ENCODE measurements around the gene PPP1R14B.
"Not testable (repeated sequence)": the region's sequence is repeated elsewhere in the genome, so short reads cannot be mapped to it uniquely, and the experiment has no call there.

The PPP1R14B gene

DNA sequence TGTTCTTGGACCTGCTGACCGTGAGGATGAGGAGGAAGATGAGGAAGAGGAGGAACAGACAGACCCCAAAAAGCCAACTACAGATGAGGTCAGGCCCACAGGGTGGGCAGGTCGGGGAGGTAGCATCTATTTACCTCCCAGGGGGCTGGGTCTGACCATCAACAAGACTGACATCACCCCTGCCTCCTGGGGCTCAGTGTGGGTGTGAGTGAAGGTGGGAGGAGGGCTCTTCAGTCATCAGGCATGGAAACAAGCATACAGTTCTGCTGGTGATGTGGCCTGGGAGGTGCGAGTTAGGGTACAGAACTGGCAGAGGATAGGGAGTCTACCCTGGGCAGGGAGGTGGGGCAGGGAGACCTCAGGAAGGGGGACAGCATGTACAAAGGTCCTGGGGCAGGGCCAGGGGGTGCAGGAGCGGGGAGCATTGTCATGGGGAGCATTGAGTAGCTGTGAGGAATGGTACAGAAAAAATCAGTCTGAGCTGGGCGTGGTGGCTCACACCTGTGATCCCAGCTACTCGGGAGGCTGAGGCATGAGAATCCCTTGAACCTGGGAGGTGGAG, 13.5 kb upstream of the PPP1R14B start:
- no peak for DNase-seq

DNA sequence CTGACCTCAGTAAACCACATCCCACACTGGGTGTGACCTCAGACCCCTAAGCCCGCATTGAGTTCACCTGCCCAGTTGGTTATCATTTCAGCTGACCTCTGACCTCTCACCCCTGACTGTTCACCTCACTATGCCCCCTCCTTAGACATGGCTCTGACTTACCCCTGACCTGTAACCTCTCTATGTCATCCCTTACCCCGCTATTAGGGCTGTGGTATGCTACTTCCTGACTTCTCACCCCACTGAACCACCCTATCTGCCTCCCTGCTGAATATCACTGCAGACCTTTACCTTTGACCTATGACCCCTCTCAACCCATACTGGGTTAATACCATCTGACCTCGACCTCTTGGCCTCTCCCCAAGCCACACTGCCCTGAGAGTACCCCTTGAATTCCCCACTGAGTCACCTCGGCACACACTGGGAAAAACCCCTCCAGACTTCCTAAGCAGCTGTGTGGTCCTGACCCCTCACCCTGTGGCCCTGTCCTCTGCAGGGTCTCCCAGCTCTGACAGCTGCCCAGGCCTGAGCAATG, 12.9 kb upstream of the PPP1R14B start:
- DNase-seq = no peak

DNA sequence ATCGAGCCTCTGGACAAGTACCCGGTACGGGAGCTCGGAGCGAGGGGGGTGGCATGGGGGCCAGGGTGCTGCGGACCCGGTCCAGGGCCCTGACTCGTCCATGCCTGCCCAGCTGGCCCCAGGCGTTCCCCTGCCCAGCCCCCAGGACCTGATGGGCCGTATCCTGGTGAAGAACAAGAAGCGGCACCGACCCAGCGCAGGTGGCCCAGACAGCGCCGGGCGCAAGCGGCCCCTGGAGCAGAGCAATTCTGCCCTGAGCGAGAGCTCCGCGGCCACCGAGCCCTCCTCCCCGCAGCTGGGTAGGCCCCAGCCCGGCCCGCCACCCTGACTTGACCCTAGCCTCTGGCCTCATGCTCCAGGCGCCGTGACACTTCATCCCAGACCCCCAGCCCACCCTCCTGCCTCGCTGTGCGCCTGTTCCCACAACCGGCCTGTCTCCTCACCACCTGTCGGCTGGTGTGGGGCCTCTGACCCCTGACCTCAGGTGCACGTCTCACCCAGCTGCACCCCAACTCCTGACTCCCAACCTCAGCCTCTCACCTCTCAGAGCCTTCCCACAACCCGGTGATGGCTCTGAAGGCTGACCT, 12.3 kb upstream of the PPP1R14B start:
- DNase-seq = no peak

DNA sequence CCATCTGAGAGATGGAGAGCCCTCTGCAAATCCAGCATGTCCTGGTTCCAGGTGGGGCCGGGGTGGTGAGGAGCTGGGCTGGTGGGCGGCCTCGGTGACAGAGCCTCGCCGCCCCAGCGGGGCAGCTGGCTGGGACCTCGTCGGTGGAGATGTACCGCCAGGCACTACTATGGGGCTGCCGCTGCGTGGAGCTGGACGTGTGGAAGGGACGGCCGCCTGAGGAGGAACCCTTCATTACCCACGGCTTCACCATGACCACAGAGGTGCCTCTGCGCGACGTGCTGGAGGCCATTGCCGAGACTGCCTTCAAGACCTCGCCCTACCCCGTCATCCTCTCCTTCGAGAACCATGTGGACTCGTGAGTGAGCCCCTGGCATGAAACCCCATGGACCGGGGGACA, 11.6 kb upstream of the PPP1R14B start:
- no peak for DNase-seq

DNA sequence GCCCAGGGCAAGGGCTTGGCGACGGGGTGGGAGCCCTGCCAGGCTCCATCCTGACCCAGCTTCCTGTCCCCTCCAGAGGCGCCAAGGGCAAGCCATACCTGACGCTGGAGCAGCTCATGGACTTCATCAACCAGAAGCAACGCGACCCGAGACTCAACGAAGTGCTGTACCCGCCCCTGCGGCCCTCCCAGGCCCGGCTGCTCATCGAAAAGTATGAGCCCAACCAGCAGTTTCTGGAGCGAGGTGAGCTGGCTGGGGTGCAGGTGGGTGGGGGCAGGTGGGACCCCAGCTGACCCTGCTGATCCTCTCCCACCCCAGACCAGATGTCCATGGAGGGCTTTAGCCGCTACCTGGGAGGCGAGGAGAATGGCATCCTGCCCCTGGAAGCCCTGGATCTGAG, 9.6 kb upstream of the PPP1R14B start:
- DNase-seq = no peak

DNA sequence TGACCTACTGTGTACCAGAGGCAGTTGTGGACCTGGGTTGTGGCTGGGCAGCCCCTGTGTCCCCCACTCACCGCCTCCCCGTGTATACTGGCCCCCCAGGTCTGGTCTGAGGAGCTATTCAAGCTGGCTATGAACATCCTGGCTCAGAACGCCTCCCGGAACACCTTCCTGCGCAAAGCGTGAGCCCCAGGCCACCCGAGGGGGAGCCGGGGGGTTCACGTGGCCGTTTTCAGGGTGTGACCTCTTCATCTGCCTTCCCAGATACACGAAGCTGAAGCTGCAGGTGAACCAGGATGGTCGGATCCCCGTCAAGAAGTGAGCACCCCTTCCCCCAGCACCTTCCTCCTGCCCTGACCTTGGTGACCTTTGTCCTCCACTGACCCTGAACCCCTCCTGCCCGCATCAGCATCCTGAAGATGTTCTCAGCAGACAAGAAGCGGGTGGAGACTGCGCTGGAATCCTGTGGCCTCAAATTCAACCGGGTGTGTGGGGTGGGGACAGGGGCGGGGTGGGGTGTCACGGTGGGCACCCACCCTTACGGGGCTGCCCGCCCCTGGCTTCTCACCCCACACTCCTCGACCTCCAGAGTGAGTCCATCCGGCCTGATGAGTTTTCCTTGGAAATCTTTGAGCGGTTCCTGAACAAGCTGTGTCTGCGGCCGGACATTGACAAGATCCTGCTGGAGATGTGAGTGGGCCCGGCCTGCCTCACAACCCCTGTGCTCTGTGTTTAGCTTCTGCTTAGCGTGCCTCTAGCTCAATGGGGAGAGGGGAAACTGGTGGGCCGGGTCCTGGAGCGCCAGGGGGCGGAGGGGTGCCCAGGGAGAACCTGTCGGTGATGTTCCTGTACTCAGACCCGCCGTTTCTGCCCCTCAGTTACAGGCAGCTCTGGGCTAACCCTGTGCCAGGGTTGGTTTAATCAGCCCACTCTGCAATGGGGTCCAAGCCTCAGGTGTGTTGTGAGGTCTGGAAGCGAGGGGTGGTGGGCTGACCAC, 8.7 kb upstream of the PPP1R14B start:
- DNase-seq = no peak

DNA sequence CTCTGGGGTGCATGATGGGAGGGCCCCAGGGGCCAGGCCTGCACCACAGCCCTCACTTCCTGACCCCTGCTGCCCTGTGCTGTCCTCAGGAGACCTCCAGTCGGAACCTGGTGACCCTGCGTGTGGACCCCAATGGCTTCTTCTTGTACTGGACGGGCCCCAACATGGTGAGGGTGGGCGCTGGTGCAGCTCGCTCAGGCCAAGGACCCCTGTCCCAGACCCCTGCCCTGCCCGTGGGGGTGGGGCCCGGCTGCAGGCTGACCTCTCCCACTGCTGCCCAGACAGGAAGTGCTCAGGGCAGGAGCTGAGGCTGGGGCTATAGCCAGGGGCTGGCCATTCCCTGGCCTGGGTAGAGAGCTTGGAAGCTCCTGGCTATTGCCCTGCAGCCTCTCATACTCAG, 7.6 kb upstream of the PPP1R14B start:
- DNase-seq = no peak

DNA sequence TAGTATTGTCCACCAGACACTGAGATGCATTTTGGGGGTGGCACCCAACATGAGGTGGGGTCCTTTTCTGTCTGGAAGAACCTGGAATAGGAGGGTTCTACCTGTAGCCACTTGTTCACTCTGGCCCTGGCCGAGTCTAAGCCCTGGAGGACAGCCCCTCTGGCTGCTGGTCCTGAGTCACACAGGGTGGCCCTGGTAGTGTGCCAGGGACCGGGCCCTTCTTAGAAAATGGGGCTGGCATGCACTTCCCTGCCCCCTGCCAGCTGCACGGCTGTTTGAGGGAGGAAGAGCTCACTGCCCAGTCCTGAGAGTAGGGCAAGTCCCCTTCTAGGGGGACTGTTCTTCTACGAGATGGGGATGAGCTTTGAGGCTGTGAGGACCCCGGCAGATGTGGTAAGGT, 6.7 kb upstream of the PPP1R14B start:
- no peak for DNase-seq

DNA sequence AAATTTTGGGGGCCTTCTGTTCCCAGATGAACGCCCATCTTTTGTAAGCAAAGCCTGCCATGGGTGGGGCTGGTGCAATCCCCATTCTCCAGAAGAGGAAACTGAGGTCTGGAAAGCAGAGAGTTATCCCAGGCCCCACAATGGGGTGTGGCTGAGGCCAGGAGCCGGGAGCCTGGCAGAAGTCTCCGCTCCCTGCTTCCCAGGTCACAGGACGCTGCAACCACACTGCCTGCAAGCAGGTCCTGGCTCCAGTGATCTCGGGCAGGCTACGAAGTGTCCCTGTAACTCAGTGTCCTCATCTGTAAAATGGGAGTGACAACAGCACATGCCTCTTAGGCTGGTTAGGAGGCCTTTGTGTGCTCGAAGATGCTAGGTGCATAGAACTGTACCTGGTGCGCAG, 6.3 kb upstream of the PPP1R14B start:
- DNase-seq = no peak

DNA sequence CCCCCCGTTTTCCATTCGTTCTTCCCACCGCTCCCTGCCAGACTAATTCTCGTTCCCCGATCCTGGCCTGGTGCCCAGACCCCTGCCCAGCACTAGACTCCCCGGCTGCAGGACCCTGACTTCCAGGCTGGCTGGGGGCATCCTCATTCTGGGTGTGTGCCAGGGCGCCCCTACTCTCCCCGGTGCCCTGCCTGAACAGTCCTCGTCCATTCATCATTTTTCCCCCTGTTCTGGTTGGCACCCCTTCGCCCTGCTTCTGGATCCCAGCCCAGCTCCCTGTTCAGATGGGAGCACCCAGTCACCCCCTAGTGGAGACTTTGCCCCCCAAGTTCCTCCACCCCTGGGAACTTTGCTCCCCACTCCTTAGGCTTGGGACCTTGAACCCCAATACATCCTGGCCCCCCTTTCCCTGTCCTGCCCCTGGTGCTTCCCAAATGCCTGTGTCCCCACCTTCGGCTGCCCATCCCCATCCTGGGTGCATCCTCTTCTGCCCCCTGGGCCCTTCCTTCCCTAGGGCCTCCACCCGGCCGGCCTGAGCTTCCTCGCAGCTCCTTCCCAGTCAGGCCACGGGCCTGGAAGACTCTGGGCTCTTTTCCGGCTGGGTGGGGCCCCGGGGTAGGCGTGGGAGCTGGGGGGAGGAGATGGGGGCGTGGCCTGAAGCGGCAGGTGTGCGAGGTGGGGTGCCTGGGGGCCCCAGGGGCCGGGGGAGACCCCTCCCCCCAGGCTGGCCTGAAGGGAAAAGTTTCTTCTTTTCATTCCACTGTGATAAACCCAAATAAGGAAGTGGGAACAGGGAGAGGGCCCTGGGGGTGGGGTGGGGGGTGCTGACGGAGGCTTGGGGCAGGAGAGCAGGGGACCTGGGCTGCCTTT, 5.5 kb upstream of the PPP1R14B start:
- no peak for DNase-seq

DNA sequence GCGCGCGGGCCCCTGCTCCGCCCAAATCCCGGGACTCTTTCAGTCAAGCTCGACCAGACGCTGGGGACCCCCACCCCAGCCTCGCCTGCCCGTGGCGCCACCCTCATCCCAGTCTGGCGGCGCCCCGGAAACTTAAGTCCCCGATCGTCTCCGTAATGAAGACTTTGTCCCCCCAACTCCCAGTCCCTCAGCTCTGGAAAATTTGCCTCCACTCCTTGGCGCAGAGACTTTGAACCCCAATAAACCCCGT, 4.9 kb upstream of the PPP1R14B start:
- DNase-seq = no peak

DNA sequence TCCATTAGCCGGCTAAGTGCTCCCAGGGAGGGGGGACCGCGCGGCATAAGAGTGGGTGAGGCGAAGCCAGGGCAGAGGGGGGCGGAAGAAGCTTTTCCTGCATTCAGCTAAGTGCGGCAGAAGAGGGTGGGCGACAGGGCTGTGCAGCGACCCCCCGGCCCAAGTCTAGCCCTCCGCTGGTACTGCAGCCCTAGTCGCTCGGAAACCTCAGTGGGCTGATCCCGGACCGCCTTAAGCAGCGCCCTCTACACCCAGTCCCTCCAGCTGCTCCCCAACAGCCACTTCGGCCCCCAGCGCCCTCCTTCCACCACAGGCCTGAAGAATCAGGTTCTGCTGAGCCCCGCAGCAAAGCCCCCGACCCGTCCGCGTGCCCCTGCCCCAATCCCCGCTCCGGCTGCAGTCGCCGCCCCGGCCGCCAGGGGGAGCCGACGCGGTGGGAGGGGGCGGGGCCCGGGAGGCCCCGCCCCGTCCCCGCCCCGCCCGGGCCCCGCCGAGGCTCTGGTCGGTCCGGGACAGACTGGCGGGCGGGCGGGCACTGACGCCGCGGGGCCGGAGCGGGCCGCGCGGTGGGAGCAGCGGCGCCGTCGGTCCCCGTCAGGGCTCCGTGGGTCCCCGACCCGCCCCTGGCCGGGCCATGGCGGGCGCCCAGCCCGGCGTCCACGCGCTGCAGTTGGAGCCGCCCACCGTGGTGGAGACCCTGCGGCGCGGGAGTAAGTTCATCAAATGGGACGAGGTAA, 4.4 kb upstream of the PPP1R14B start, which contains the start of gene PLCB3:
Gene PLCB3, plus strand, starts transcription at position 515 of the 737 bp plus-strand sequence. Its CDS starts 120 bp downstream, at position 635.
- DNase-seq = peak; percentile 59

DNA sequence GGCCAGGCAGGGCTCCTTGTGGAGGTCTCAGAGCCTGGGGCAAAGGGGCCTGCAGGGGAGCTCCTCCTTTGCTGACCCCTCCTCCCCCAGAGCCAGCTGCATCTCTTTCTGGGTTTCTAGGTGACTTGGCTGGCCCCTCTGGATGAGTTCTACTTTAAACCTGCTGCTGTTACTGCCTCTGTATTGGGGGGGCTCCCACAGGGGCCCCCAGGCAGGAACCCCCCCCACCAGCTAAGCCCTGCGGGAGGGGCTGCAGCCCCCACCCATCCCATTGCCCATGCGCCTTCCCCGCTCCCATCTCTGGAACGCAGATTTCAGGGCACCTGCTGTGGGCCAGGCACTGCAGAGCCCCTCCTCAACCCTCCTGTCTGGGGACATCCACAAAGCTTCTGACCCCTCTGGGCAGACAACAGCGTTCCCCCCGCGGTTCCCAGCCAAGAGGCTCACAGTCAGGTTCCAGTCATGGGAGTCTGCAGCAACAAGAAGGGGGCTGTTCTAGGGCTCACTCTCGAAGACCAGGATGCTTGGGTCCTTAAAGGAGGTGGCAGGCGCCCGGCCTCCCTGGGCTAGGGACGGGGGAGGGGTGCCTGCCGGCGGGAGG, 3.8 kb upstream of the PPP1R14B start:
- DNase-seq = no peak

DNA sequence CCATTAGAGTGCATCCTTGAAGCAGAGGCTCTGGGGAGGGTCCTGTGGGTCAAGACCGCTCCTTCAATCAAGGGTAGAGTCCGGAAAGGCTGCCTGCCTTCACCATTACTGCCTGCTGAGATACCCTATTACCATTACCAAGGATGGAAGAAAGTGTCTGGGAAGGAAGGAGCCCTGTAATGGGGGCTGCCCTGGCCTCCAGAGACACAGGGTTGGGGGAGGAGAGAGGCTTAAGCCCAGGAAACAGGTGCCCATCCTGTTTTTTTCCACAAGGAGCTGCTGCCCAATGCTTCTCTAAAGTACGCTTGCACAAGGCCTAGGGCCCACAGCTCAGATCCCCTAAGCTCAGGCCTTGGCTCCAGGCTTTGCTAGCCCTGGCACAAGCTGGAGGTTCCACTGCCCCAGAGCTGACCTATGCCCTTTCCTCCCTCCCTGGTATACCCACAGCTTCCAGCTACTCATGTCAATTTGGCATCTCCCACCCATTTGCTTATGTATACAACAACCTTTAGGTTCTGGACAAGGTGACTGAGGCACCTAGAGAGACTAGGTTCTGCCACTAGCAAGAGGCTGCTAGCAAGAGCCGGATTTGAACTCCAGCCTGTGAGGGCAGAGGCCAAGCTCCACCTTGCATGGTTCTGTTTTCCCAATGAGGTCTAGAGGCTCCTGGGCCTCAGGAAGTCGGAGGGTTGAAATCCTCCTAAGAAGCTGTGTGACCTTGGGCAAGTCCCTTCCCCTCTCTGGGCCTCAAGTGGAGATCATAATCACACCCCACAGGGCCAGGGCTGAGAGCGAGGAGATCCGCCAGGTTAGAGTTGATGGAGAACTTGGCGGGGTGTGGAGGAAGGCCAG, 3.0 kb upstream of the PPP1R14B start:
- no peak for DNase-seq

DNA sequence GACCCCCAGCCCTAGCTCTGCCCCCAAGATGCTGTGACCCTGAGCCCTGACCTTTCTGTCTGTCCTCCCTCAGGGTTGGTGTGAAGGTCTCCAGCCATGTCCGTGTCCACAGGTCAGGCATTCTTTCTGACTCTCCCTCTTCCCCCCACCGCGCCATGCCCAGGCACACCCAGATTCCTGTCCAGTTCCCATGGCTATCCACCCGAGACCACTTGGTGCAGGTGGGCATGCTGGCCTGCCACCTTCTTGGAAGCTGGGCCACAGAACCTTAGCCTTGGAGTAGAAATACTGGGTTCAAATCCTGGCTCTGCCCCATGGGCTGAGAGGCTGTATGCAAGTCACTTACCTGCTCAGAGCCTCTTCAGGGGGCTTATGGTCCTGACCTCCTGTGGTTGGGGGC, 2.3 kb upstream of the PPP1R14B start:
- no peak for DNase-seq

DNA sequence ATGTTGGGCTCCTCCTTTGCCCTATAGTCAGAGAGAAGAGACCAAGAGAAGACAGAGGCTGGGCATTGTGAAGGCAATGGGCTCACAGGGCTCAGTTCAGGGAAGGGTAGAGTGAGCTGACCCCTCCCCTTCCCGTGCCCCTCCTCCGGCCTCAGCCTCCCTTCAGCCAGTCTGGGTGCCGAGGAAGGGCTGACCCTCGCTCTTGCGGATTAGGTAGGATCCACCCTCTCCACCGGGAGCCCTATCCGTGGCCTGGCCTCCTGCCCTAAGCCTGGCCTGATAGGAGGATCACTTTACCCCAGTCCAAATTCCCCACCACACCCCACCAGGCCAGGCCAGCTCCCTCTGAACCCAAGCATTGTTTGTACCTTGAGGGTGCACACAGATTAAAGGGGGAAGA, 1.8 kb upstream of the PPP1R14B start:
- DNase-seq = no peak

DNA sequence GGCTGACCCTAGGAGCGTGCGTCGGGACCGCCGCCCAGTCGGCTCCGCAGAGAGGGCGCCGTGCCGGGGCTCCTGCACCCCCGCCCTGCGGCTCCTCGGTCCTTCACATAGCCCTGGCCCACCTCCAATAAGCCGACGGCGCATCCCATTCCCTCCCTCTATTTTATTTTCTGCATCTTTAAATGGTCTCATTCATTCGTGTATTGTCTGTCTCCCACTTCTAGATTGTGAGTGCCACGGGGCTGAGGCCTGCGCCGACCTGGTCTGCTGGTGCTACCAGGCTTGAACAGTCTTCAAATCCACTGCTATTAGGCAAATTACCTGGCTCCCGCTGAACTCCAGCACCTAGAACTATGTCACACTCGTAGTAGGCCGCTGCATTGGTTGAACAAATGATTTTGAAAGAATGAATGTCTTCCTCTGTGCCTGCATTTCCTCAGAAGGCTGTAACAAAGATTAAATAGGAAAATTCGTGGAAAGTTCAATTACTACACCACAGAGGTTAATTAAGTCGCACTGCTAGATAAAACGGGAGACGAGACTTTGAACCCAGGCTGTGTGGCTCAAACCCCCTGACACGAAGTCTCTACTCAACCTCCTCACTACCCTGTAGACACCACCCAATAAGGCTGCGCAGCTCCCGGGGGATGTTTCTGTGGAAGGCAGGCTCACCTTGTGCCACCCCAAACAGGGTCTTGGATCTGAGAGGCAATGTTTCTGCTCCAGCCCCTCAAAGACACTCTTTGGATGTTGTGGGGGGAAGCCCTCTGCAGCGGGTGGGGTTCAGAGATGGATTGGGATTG, 1.2 kb upstream of the PPP1R14B start:
- DNase-seq = no peak

DNA sequence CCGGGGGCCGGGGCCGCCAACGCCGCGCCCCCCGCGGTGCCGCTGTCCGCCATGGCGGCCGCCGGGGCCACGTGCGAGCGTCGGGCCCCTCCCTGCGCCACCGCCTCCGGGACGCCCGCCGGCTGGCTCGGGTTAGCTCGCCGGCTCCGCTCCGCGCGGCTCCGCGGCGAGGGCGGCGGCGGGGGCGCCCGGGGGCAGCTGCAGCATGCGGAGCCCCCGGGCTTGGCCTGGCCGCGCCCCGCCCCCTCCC, 197 bp downstream of the PPP1R14B start:
- DNase-seq = not testable (repeated sequence)

DNA sequence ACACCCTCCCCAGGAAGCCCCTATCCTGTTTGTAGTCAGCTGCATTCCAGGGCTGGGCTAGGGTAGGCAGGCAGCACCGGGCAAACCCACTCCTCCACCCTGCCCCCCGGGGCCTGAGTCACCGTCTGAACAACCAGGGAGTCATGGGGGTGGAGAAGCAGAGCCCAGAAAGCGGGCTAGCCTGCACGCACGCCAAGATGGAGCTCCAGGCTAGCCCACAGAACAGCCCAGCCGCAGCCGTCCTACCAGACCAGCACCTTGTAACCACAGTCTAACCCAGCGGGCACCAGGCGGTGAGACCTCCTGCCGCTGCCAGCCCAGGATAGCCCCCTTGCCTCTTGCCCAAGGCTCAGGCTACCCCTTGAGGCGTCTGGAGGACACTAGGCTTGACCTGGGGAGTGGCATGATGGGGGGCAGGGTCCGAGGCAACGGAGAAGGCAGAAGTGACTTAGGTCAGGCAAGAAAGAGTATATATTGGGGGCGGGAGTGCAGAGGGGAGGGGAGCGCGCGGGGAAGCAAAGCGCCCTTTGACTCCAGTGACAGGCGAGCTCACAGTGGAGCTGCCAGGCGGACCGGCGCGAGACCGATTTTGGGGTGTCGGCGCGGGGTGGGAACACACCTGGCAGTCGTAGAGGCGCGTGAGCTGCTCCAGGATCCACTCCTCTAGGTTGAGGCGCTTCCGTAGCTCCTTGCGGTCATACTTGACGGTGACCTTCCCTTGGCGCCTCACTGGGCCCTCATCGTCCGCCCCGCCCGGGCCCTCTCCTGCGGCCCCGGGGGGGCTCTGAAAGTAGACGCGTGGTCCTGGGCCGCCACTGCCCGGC, 734 bp downstream of the PPP1R14B start:
- DNase-seq = peak; percentile 70
